ENCODE results near the gene ABCB4. TPM values are rescaled to one million over a fixed set of nuclear protein-coding genes. Genes with fewer than 3 reads are reported as not detected.
A peak's percentile ranks its signal among the peaks of the same experiment; 100 is the strongest.

Gene ABCB4
- total RNA-seq, 1 donor from 2014 or later = 2.3 TPM

GRCh38 chr7:87512906-87513305 lies 37.4 kb upstream of the ABCB4 start:
- no peak overlapping the region for H3K27ac Mint-ChIP-seq
- no peak for TF ChIP-seq CTCF (IDR thresholded peaks at IDR 0.05; ENCODE audit: unreplicated experiment)
- H3K36me3 Mint-ChIP-seq = no peaks in the 10 kb centered on the region

GRCh38 chr7:87511510-87511909 lies 36.0 kb upstream of the ABCB4 start:
- H3K9me3 Mint-ChIP-seq = no peaks in the 10 kb centered on the region
- H3K27me3 Mint-ChIP-seq (ENCODE audit: low read depth) = no peaks in the 10 kb centered on the region
- H3K36me3 Mint-ChIP-seq = no peaks in the 10 kb centered on the region
- TF ChIP-seq CTCF (IDR thresholded peaks at IDR 0.05; ENCODE audit: unreplicated experiment) = no peak
- DNase-seq (ENCODE audit: low spot score in 2 of 2, unreplicated experiment in 2 of 2) = no peak
- H3K27ac Mint-ChIP-seq = no peak overlapping the region
- H3K4me3 Mint-ChIP-seq = no peak overlapping the region
- no peaks in the 10 kb centered on the region for H3K4me1 Mint-ChIP-seq

More at GRCh38 chr7:87512906-87513305, 37.4 kb upstream of the ABCB4 start:
- Mint-ChIP-seq H3K9me3 (no peaks in the 10 kb centered on the region), H3K4me3 (no peak overlapping the region), H3K27me3 (ENCODE audit: low read depth) (no peaks in the 10 kb centered on the region), H3K4me1 (no peaks in the 10 kb centered on the region)
- no peak for DNase-seq (ENCODE audit: low spot score in 2 of 2, unreplicated experiment in 2 of 2)

GRCh38 chr7:87510411-87510875 lies 35.0 kb upstream of the ABCB4 start:
- Mint-ChIP-seq H3K36me3 (no peaks in the 10 kb centered on the region), H3K27ac (no peak overlapping the region), H3K9me3 (no peaks in the 10 kb centered on the region), H3K4me3 (no peak overlapping the region), H3K27me3 (ENCODE audit: low read depth) (no peaks in the 10 kb centered on the region), H3K4me1 (no peaks in the 10 kb centered on the region)
- TF ChIP-seq CTCF (IDR thresholded peaks at IDR 0.05; ENCODE audit: unreplicated experiment) = no peak
- DNase-seq (ENCODE audit: low spot score in 2 of 2, unreplicated experiment in 2 of 2) = no peak

- Mint-ChIP-seq H3K27me3 (ENCODE audit: low read depth) (no peaks in the 10 kb centered on the region), H3K36me3 (no peaks in the 10 kb centered on the region), H3K4me1 (no peaks in the 10 kb centered on the region), H3K9me3 (no peaks in the 10 kb centered on the region), H3K4me3 (no peak overlapping the region), H3K27ac (no peak overlapping the region)
- DNase-seq (ENCODE audit: low spot score in 2 of 2, unreplicated experiment in 2 of 2) = no peak
- no peak for TF ChIP-seq CTCF (IDR thresholded peaks at IDR 0.05; ENCODE audit: unreplicated experiment)
Measured at GRCh38 chr7:87507446-87507845, 32.0 kb upstream of the ABCB4 start.

GRCh38 chr7:87506246-87507180 lies 31.0 kb upstream of the ABCB4 start:
- no peaks in the 10 kb centered on the region for H3K36me3 Mint-ChIP-seq
- DNase-seq (ENCODE audit: low spot score in 2 of 2, unreplicated experiment in 2 of 2) = no peak
- no peak overlapping the region for H3K27ac Mint-ChIP-seq
- H3K9me3 Mint-ChIP-seq = no peaks in the 10 kb centered on the region
- H3K27me3 Mint-ChIP-seq (ENCODE audit: low read depth) = no peaks in the 10 kb centered on the region
- H3K4me1 Mint-ChIP-seq = no peaks in the 10 kb centered on the region
- no peak overlapping the region for H3K4me3 Mint-ChIP-seq
- TF ChIP-seq CTCF (IDR thresholded peaks at IDR 0.05; ENCODE audit: unreplicated experiment) = peak; percentile 51
